ENCODE results near the gene MYADM. TPM values are rescaled to one million over a fixed set of nuclear protein-coding genes. Genes with fewer than 3 reads are reported as not detected.

The MYADM gene
- total and polyA plus RNA-seq, 2 of the 13 experiments (the other 11 are each of a cell fraction or from before 2014, with no cell fraction given): 19.9 to 38.1 TPM

- TF ChIP-seq SP2 (CRISPR knock-in tag; IDR thresholded peaks at IDR 0.05): no peak
- TF ChIP-seq MIER3 (CRISPR knock-in tag; IDR thresholded peaks at IDR 0.05; ENCODE audit: borderline replicate concordance): peak; percentile 94; the same call in 1 of the 2 replicates
- peak; percentile 77; the same call in 1 of the 2 replicates for TF ChIP-seq ZNF430 (CRISPR knock-in tag; IDR thresholded peaks at IDR 0.05)
- TF ChIP-seq ATF7 (IDR thresholded peaks at IDR 0.05): no peak
- TF ChIP-seq ATF7 (CRISPR knock-in tag; IDR thresholded peaks at IDR 0.05): no peak
- no peak for TF ChIP-seq ZNF260 (CRISPR knock-in tag; IDR thresholded peaks at IDR 0.05; ENCODE audit: borderline replicate concordance, low read depth)
- TF ChIP-seq, protein P1, sequence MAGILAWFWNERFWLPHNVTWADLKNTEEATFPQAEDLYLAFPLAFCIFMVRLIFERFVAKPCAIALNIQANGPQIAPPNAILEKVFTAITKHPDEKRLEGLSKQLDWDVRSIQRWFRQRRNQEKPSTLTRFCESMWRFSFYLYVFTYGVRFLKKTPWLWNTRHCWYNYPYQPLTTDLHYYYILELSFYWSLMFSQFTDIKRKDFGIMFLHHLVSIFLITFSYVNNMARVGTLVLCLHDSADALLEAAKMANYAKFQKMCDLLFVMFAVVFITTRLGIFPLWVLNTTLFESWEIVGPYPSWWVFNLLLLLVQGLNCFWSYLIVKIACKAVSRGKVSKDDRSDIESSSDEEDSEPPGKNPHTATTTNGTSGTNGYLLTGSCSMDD (CRISPR knock-in tag; IDR thresholded peaks at IDR 0.05): no peak
- TF ChIP-seq ZSCAN21 (CRISPR knock-in tag; IDR thresholded peaks at IDR 0.05; ENCODE audit: borderline replicate concordance): peak; percentile 37; the same call in 1 of the 2 replicates
- no peak for TF ChIP-seq PHF8 (CRISPR knock-in tag; IDR thresholded peaks at IDR 0.05)
- TF ChIP-seq ZSCAN9 (CRISPR knock-in tag; IDR thresholded peaks at IDR 0.05; ENCODE audit: borderline replicate concordance): peak; percentile 90
- TF ChIP-seq SOX5 (CRISPR knock-in tag; IDR thresholded peaks at IDR 0.05; ENCODE audit: borderline replicate concordance): peak; percentile 83
- no peak for TF ChIP-seq TIGD3 (CRISPR knock-in tag; IDR thresholded peaks at IDR 0.05; ENCODE audit: borderline replicate concordance)
- TF ChIP-seq, protein P2, sequence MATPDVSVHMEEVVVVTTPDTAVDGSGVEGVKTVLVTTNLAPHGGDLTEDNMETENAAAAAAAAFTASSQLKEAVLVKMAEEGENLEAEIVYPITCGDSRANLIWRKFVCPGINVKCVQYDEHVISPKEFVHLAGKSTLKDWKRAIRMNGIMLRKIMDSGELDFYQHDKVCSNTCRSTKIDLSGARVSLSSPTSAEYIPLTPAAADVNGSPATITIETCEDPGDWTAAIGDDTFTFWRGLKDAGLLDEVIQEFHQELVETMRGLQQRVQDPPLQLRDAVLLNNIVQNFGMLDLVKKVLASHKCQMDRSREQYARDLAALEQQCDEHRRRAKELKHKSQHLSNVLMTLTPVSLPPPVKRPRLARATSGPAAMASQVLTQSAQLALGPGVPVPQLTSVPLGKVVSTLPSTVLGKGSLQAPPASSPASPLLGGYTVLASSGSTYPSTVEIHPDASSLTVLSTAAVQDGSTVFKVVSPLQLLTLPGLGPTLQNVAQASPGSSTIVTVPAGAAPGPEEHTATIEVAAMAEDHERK (CRISPR knock-in tag; IDR thresholded peaks at IDR 0.05; ENCODE audit: low read depth): 0 out of 2 replicates have a peak, but pooled peaks have one; percentile 39
- TF ChIP-seq FOXA3 (CRISPR knock-in tag; IDR thresholded peaks at IDR 0.05): peak; percentile 99
- TF ChIP-seq, protein P3, sequence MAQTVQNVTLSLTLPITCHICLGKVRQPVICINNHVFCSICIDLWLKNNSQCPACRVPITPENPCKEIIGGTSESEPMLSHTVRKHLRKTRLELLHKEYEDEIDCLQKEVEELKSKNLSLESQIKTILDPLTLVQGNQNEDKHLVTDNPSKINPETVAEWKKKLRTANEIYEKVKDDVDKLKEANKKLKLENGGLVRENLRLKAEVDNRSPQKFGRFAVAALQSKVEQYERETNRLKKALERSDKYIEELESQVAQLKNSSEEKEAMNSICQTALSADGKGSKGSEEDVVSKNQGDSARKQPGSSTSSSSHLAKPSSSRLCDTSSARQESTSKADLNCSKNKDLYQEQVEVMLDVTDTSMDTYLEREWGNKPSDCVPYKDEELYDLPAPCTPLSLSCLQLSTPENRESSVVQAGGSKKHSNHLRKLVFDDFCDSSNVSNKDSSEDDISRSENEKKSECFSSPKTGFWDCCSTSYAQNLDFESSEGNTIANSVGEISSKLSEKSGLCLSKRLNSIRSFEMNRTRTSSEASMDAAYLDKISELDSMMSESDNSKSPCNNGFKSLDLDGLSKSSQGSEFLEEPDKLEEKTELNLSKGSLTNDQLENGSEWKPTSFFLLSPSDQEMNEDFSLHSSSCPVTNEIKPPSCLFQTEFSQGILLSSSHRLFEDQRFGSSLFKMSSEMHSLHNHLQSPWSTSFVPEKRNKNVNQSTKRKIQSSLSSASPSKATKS (CRISPR knock-in tag; IDR thresholded peaks at IDR 0.05): no peak
- TF ChIP-seq ZNF224 (CRISPR knock-in tag; IDR thresholded peaks at IDR 0.05): no peak
- TF ChIP-seq ZNF121 (CRISPR knock-in tag; IDR thresholded peaks at IDR 0.05): peak; percentile 60; the same call in 1 of the 2 replicates
- TF ChIP-seq THYN1 (CRISPR knock-in tag; IDR thresholded peaks at IDR 0.05; ENCODE audit: borderline replicate concordance, low read depth): no peak
- TF ChIP-seq, protein P4, sequence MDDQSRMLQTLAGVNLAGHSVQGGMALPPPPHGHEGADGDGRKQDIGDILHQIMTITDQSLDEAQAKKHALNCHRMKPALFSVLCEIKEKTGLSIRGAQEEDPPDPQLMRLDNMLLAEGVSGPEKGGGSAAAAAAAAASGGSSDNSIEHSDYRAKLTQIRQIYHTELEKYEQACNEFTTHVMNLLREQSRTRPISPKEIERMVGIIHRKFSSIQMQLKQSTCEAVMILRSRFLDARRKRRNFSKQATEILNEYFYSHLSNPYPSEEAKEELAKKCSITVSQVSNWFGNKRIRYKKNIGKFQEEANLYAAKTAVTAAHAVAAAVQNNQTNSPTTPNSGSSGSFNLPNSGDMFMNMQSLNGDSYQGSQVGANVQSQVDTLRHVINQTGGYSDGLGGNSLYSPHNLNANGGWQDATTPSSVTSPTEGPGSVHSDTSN (CRISPR knock-in tag; IDR thresholded peaks at IDR 0.05; ENCODE audit: borderline replicate concordance): no peak
Measured at GRCh38 chr19:53864308-53864836, 3.3 kb upstream of the MYADM start (continued).

Data from HepG2 (cell line).